NCI-H524 treated with DMSO at 0.1 percent for 48 hours (cell line): ENCODE data around the gene TCP11.

Experiments used
- DNase-seq: peaks from one replicate; lab custom pipeline; 2025; lab: John Stamatoyannopoulos, UW

The TCP11 gene

DNA sequence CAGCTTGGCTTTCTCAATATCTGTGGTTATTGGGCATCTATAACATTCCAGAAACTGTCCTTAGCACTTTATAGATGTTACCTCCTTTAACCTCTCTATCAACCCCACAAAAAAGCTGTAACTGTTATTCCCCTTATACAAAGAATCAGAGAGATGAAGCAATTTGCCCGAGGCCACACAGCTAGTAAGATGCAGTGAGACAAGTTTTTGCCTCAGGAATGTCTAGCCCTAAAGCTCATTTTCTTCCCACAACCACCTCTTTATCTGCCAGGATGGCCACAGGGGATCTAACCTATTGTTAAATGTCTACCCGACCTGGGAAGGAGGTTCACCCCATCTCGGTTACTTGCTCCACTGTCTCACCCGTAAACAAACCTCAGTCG lies 31.9 kb upstream of the TCP11 start:
- DNase-seq = no peak

DNA sequence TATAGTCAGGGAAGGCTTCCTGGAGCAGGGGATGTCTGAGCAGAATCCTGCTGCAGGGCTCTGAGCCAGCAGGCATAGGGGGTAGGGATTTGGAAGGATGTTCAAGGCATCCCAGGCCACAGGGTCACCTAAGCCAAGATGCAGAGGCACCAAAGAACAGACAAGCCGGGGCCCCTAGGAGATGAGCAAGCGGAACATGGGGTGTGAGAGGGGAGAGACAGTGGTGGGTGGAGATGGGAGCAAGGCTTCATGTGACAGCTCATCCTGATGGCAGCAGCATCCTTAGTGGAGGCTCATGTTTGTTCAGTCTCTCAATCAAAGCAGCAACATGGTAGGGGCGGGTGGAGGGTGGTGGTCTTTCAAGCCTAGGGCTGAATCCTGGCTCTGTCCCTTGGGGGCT lies 29.8 kb upstream of the TCP11 start:
- DNase-seq = no peak

DNA sequence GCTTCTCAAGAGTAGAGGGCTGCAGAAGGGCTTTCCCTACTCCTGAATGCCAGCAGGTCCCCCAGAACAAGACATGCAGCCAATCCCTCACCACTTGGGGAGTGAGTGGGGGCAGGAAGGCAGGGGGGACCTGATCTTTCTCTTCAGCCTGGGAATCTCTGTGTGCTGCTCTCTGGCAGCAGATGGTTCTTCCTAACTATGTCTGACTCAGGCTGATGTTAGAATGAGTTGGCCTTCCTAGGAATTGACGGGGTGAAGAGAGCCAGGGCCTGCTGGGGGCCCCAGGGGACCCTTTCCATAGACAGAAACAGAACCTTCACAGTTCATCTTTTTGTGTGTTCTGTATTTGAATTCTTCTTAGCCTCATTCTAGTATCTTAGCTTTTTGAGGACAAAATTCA lies 29.0 kb upstream of the TCP11 start:
- DNase-seq = no peak

DNA sequence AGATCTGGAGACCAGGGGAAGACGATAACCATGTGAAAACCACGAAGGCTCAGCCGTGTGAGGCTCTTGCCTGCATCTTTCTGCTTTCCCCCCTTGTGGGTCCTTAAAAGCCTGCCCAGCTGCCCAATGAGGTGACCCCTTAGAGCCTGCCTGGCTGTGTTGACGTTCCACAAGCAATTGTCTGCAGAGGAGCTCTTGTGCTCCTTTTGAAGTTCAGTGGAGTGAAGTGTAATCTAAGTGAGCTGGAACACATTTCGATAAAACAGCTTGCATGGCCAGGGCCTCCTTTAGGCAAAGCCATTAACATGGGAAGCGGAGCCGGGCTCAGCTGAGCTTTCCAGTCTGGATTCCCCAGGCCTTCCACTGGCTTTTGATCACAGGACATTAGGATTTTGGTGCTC lies 27.3 kb upstream of the TCP11 start:
- no peak for DNase-seq

DNA sequence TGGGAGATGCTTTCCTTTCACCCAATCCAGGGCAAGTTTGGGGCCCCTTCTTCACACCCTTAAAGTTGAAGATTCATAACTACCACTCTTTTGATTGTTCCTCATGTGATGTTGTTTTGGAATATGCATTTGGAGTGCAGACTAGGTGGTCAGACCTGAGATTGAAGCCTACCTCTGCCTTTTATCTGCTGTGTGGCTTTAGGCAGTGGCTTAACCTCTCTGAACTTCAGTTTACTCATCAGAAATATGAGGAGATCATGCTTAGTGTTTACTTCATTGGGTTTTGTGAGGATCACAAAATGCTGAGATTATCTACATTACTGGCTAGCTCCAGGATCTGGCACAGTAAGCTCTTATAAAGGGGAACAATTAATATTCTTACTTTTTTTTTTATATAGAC lies 26.4 kb upstream of the TCP11 start:
- DNase-seq = no peak

DNA sequence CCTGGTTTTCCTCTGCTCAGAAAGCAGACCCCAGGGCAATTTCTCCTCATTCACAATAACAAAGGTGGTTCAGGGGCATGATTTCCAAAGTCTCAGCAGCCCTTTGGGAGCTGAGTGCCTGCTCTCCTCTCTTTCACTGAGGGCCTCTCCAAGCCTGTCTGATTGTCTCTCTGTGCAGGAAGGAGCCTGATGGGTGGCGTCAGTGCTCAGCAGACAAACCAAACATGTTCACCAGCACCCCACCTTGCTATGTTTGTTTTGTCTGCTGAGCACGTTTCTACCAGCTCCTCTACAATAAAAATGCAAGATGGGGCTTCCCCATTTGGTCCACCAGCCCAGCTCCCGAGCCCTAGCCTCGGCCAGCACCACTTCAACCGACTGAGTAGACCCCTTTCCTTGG lies 25.4 kb upstream of the TCP11 start:
- DNase-seq = no peak

DNA sequence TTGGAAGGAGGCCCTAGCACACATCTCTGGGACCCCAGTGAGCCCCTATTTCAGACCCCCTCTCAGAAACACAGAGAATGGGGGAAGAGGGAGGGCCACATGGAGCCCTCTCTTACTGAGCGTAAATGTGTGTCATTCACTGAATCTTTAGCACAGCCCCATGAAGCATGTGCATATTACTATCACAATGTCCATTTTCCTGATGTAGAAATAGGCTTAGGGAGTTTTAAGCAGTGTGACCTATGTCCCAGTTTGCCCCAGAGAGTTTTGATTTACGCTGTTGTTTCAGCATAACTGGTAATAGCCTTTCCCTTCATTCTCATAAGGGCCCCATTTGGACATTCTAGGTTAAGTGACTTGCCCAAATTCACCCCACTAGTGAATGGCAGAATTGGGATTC lies 25.0 kb upstream of the TCP11 start:
- DNase-seq = no peak

DNA sequence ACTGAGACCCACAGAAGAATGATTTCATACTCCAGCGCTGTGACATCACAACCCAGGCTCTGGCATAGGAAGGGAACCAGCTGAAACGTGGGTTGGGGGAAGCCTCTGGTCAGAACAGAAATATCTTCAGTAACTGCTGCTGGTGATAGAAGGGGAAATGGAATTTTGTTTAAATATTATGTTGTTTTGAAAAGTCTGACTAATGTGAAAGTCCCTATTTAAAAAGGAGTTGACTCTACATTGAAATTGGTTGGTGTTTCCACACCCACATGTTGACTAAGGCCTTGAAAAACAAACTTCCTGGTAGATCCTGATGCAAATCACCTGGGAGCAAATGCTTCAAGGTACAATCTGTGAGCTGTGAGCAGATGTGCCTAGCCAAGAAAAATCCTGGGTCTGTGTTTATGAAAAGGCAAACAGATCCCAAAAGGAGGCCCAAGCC lies 24.5 kb upstream of the TCP11 start:
- no peak for DNase-seq

DNA sequence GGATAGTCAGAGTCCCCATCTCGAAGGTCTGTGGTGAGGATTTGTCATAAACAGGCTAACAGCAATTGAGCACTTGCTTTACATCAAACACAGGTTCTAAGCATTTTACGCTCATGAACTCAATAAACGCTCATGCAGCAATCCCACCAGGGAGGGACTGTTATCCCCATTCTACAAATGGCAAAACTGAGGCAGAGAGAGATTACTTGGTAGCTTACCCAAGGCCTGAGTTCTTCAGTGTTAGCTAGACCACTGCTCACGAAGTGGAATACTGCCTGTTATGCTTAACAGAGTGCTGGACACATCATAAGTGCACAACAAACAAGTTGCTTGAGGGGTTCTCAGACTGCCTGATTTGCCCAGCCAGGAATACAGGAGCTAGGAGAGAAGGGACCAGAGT lies 23.7 kb upstream of the TCP11 start:
- no peak for DNase-seq

DNA sequence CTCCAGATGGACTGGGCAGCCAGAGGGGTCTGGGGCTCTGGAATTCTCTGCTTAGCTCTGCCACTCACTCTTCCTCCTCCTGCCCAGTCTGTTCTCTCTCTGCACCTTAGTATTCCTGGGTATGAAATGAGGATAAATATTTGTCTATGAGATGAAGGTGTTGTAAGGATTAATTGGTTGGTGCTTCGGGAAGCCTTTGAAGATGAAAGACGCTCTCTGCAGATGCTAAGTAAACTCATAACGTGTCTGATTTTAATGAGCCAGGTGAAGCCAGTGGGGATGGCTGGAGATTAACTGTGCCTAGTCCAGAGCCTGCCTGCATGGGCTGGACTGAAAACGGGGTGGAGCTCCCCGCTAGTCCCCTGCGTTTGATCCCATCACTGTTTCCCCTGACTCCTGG lies 23.1 kb upstream of the TCP11 start:
- no peak for DNase-seq

DNA sequence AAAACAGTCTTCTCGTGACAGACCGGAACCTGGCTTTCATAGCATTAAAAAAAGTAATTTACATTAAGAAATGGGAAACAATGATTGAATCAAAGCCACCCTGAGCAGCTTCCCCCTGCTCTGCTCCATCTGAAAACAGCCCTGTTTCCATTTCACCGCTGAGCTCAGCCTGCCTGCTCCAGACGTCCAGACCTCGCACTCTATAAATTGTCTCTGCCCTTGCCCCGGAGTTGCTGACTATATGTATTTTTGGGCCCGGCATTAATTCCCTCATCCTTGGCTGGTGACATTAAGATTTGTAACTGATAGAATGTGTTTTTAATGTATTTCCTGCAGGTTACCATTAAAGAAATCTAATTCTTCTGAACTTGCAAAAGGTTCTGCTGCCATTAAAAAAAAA lies 22.7 kb upstream of the TCP11 start:
- no peak for DNase-seq

DNA sequence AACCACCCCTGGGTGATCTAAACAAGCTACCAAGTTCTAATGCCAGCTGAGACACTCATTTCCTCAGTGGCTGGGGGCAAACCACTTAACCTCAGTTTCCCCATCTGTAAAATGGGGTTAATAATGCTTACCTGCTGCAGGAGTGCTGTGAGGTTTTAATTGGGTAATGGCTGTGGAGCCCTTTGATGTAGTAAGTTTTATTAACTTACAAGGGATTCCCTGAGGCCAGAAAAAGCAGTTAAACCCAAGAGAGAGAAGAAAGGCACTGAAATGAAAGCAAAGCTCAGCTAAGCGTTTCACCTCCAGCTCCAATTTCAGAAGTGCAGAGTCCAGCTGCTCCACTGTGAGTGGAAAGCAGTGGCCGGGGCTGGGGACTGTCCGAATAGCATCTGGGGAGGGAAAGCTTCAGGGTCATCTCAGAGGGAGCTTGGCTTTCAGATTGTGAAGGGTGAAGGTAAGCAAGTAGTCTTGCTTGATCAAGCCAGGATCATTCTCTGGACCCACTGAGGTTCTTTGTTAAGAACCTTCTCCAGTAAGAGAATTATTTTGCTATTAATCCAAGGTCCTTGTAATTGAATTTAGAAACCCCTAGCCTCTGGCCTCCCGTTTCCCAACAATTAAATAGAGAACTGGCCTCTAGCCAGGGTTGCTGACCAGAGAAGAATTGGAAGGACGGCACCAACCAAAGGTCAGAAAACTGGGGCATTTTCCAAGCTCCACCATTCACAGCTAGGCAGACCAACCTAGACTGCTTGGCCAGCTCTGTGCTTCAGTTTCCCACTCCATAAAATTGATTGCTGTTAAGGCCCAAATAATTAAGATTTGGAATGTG lies 20.9 kb upstream of the TCP11 start:
- DNase-seq = no peak

DNA sequence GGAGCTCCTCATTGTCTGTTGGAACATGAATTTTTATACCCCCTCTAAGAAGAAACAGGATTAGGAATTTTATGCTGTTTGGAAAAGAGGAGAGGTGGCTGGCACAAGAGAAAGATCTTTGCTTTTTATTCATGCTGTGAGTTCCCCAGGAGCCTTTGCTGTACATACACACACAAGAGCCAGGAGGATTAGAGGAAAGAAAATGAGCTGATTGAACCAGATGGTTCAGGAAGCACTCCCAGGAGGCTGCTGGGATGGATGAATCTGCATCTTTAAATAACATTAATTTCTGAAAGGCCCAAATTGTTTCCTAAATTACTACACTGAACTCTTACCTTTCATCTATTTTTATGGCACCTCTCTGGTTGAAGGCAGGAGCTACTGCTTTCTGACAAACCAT lies 20.1 kb upstream of the TCP11 start:
- DNase-seq = peak; percentile 38

DNA sequence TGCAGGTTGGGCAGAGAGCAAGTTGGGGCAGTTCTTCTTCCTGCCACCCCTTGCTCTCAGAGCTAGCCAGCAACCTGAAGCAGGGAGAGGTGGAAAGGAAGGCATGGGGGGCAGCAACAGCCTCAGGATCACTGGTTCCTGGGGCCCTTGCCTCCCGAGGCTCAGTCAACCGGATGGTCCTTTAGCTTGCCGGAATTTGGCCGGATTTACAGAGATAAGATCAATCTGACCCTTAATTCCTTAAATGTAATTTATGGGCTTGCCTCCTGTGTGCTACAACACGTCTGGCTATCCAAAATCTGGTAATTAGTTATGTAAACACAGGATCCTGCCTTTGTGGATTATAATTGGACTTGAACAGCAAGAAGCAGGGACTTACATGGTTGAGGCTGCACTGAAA lies 19.5 kb upstream of the TCP11 start:
- DNase-seq = no peak

DNA sequence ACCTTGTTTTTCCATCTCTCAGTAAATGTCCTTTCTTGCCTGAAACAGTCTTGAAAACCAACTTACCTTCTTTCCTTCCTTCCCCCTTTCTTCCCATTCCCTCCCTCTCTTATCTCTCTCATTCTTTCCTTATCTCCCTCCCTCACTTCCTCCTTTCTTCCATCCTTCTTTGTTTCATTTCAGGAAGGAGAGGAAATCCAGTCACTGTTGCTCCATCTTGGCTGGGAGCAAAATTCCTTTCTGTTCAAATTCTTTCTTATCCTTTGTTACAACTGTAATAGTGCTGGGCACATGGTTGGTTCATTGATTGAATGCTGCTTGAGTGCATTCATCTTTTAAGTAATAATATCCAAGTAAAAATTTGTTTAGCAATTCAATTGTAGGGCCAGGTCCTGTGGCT lies 17.4 kb upstream of the TCP11 start:
- no peak for DNase-seq

DNA sequence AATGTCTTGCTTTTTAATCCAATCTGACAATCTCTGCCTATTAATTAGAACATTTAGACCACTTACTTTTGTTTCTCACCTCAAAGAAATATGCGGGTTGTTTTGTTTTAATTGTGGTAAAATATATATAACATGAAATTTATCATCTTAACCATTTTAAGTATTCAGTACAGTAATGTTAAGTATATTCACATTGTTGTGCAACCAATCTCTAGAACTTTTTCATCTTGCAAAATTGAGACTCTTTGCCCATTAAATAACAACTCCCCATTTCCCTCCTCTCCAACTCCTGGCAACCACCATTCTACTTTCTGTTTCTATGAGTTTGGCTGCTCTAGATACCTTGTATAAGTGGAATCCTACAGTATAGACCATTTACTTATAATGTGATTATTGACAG lies 13.8 kb upstream of the TCP11 start:
- no peak for DNase-seq

DNA sequence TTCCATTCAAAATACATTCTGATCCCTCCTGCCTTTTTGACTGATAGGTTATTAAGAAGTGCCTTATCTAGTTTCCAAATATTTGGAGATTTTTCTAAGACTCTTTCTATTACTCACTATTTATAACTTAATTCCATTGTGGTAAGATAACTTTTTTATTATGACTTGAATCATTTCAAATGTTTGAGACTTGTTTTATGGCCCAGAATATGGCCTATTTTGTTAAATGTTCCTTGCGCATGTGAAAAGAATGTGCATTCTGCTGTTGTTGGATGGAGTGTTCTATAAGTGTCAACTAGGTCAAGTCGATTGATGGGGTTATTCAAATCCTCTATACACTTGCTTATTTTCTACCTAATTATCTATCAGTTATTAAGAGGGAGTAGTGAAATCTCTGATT lies 13.1 kb upstream of the TCP11 start:
- no peak for DNase-seq

DNA sequence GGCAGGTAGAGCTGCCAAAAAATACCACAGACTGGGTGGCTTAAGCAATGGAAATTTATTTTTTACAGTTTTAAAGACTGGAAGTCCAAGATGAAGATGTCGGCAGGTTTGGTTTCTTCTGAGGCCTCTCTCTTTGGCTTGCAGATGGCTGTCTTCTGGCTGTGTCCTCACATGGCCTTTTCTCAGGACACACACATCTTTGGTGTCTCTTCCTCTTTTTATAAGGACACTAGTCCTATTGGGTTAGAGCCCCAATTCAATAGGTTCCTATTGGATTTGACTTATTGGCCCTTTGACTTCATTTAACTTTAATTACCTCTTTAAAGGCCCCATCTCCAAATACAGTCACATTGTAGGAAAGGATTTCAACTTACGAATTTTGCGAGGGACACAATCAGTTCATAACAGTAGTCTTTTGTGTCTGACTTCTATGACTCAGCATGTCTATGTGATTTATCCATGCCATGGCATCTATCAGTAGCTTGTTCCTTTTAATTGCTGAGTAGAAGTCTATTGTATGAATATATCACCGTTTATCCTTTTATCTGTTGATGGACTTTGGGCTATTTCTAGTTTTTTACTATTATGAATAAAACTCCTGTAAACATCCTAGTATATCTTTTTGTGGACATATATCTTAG lies 11.0 kb upstream of the TCP11 start:
- DNase-seq = no peak

DNA sequence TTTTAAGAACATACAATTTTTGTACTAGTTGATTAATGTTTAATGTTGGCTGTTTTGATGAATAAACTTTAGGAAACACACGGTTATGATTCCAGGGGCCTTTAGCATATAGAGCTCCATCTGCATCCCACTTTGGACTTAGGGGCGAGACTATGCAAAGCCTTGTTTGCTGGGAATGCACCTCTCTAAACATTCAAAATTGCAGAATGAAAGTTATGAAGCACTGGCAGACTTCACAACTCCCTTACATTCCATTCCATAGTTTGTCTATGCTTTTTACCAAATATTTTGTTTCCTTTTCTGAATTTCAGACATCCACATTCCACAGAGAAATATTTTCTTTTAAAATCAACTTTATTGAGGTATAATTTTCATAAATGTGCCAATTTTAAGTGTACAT lies 10.3 kb upstream of the TCP11 start:
- DNase-seq = no peak

DNA sequence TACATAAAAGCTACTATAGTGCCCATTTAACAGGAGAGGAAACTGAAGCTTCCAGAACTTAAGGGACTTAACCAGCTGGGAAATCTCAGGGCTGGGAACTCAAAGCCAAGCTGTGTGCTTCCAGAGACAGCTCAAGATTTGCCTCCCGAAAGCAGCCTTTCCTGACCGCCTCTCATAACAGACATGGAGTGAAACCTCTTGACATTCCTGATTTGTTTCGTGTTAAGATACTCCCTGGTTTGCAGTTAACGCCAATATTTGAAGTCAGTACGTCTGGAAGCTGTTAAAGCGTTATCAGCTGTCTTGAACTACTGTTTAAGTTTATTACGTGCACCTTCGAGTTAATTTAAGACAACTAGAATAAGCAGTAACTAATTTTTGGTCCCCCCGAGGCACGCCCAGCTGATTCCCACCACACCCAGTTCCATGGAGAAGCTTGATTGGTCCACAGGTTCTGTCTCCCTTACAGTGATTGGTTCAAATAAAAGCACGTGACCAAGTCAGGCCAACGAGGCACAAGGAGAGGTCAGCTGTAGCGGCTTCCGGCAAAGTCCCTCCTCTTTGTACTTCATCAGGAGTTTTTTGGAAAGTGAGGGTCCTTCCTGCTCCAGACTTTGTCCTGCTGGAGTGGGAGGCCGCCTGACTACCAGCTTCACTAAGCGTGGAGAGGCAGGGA lies 8.9 kb upstream of the TCP11 start:
- DNase-seq = no peak

DNA sequence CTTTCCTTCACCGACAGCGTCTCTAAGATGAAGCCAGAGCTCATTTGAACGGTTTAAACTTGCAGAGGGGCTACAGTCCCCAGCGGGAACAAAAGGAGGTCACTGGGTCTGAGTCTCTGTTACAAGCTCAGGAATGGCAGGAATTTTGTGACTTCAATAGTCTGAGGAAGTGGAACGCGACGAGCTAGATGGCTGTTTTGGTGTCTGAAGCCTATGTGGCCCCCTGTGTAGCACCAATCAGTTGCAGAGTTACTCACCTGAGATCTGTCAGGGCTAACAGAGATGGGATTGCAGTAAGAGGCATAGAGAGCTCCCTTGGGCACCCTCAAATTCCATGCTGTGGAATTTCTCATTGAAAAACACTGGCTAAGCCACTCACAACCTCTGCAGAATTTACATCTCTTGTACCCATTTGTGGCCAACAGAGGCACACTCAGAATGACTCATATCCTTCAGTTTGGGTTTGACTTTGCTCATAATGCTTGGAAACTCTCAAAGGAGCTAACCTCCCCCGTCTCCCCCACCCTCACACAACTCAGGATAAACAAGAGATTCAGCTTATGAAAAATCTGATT lies 7.1 kb upstream of the TCP11 start:
- no peak for DNase-seq

DNA sequence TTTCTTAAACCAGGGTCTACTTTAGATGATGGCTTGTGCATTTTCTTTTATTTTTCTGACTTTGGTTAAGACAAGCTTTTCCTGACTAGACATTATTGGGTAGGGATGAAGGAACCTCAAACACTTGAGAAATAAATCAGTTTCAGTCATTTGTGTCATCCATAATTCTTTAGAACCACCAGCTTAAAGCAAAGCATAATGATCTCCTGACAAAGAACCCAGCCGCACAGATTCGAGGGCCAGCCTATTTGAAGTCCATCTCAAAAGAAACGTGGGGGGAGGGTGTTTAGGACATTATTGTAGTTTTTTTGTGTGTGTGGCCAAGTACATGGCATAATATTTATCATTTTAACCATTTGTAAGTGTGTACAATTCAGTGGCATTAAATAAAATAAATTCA lies 6.3 kb upstream of the TCP11 start:
- DNase-seq = no peak

DNA sequence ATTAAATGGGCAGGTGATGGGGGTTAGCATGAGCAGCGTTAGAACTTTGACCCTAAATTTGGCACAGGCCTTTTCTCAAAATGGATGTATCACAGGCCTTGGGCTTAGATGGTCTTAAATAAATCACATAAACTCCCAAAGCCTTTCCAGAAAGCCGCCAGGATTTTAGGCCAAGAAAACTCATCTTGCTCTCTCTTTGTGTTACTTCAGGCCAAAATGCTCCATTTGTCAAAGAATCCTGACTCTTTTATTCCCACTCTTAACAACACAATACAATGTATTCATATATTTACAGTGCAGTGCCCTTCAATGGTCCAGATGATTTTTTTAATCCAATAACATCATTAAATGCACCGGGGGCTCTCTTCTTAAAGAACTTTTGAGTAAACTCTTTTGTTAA lies 5.9 kb upstream of the TCP11 start:
- DNase-seq = no peak
